DMS53 (cell line): ENCODE measurements around the gene DOCK4.

ENCODE experiments used
- DNase-seq: peaks from one replicate; lab custom pipeline; 2025; lab: John Stamatoyannopoulos, UW

Gene DOCK4

GRCh38 chr7:112108981-112109380 is 97.2 kb downstream of the DOCK4 start:
- DNase-seq = no peak

- DNase-seq = no peak
Measured at GRCh38 chr7:112105584-112106530, 100.3 kb downstream of the DOCK4 start.

DNA sequence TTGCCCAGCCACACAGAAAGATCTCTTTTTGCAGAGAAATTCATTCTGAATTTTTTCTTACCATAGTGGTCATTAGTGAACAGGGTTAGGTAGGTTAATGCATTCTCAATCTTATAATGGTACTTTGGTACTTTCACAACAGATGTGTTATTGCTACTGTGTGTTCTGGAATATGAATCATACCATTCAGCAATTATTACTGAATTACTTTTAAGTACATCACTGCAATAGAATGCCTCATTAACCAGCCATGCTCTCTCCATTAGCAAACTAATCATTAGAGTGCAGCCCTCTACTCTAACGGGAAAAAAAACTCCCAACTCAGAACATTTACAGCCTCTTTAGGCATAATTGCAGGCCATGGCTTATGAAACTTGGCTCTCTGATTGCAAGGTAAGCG is 102.1 kb downstream of the DOCK4 start:
- DNase-seq = no peak

DNA sequence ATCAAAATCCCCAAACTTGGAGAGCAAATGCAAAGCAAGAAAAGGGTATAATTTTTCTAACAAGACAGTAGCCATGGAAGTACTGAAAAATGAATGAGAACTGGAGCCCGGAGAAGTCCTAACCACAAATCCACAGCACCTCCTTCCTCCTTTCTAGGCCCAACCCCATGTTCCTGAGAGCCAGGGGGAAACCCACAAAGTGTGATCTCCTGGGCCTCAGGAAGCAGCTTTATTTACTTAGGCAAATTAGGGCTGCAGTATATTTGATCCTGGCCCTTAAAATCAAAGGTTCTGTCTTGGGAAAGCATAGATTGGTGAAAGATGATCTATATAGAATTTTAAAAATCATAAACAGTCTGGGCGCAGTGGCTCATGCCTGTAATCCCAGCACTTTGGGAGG is 103.0 kb downstream of the DOCK4 start:
- peak; percentile 79 for DNase-seq

GRCh38 chr7:112101201-112101846 is 104.9 kb downstream of the DOCK4 start:
- peak; percentile 27 for DNase-seq

DNA sequence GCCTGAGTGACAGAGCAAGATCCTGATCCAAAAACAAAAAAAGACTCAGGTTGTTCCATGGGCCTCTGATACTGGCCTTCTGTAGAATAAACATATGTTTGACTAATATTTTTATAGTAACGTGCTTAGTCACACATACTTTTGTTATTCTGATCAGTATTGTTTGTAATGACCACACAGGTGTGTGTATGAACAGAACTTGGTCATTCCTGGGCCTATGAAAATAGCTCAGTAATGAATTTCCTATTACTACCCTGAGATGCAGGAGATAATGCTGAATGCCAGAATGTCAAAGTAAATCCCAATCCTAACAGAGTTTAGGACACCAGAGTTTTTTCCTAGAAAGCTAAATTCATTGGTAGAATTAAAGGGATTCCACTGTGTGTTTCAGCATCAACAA is 108.7 kb downstream of the DOCK4 start:
- DNase-seq = peak; percentile 55

- no peak for DNase-seq
Measured at GRCh38 chr7:112093409-112093808, 112.8 kb downstream of the DOCK4 start.

DNA sequence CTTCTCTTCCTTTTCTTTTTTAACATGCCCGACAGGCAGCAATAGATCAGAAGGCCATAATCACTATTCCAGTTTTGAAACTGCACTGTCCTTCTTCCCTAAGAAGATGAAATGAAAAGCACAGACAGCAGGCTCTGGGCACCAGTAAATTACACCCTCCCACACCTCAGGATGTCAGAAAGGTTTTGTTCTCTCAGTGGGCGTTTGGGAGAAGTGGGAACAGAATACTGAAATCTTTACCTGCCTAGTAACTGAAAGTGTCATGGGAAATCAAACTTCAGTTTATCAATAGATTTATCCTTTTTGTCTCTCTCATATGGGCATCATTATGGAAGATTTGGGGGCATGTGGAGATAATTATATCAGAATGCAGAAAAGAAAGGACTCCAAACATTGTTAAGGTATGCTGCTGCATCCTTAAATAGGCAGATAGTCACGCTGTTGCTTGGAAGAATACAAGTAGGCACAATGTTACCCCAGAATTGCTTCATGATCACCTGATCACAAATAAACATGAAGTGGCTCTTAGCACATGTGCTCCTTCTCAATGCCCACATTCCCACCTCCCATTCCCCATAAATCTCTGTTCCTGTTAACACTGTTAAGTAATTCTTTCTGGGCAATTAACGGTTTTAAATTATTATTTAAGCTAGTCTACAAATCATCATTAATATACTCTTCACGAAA is 113.3 kb downstream of the DOCK4 start:
- DNase-seq = peak; percentile 52

DNA sequence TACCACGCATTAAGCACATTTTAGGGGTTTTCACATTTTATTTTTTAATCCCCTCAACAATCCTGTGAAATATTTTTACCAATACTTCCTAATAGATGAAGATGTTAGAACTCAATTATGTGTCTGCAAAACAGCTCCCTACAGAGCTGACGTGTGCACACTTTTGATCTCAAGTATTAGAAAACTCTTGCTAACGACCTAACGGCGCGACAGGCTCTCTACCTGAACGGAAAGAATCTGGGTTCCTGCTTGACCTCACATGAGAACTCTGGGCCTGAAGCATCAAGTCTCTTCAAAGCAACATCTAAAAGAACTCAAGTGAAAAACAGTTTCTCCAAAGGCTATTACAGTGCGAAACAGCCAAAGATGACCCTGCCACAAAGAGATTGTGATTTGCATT is 113.9 kb downstream of the DOCK4 start:
- peak; percentile 62 for DNase-seq

- peak; percentile 69 for DNase-seq
Measured at GRCh38 chr7:112091768-112092167, 114.4 kb downstream of the DOCK4 start.

GRCh38 chr7:112089551-112089950 is 116.6 kb downstream of the DOCK4 start:
- DNase-seq = no peak

GRCh38 chr7:112088484-112089016 is 117.6 kb downstream of the DOCK4 start:
- DNase-seq = no peak

DNA sequence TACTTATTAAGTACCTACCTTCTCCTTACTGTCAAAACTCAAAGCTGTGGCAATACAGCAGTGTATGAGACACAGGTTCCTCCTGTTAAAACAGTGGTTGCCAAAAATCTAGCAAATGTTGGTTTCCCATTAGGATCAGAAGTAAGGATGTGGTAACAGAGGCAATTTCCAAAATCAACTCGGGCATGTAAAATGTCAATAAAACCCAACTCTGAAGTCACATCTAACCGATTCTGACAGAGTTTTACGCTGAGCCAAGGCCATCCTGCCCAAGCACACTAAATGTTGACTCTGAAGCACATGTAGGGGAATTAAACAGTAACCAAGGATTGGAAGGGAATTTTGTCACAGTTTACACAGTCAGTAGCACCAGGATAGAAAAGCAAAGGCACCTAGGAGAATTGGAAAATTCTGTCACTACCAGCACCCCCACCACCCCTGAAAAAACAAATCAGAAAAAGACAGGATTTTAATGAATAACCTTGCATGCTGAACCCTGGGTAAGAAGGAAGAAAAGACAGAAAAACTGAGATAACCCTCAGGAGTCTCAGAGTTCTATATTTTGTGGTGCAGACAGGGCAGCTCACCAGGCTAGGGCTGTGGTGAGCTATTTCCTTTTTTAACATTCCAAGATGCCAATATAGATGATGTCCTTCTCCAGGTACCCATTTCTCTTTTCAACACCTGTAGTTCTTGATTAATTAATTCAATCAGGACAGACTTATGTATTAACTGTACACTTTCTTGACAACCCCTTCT is 119.5 kb downstream of the DOCK4 start:
- DNase-seq = peak; percentile 55

GRCh38 chr7:112084520-112084971 is 121.7 kb downstream of the DOCK4 start:
- DNase-seq = no peak

DNA sequence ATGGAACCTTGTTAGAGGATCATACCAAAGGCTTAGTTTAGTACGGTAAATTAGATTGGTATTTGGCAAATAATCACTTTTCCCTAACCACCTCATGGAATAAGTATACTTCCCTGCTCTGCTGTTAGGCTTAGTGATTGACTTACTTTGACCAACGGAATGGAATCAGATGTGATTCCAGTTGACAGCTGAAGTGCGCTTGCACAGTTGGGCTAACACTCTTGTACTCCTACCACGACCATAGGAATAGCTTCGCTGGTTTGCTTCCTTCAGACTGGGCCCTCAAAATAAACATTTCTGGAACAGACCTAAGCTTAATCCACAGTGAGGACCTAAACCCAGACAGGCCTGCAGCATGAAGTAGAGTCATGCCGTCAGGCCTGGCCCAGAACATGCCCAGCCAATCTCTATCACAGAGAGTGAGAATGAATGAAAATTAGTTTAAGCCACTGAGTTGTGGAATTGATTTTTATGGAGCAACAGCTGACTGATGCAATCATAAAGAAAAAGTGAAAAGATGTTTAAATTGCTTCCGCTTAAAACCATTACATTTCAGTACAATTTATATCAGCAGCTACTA is 122.3 kb downstream of the DOCK4 start:
- no peak for DNase-seq

DNA sequence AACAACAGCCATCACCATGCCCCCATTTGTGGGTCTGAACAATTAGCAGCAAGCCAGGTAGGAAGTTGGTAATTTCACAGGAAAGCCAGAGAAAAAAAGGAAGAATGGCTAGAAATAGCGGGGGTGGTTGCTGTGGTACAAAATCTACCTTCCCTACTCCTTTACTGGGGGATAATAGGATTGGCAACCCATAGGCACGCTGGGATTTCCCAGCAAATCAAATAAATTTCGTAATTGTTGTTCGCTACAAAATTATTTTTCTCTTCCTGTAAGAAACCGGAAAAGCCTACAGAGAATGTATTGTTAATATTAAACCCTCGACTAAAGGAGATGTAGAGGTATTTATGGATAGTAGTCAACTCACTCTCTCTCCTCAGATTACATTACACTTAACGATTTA is 123.9 kb downstream of the DOCK4 start:
- no peak for DNase-seq

GRCh38 chr7:112081778-112082177 is 124.4 kb downstream of the DOCK4 start:
- peak; percentile 42 for DNase-seq

DNA sequence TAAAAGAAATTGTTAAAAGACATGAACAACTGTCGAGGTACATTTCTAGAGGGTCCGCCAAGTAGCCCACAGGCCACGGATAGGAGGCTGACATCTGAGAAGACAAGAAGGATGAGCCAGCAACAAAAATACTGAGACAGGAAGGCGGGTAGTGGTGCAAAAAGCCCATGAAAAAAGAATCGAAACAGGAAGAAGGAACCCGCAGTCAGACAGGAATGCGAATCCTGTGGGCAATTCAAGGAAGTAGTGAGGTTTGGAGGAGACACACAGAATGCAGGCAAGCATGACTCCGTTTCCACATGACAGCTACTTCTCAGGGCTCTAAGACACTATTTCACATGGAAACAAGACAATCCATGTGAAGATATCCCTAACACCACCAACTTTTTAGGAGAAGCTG is 125.2 kb downstream of the DOCK4 start:
- DNase-seq = peak; percentile 84

- peak; percentile 98 for DNase-seq
Measured at GRCh38 chr7:112080441-112080840, 125.8 kb downstream of the DOCK4 start.

- DNase-seq = peak; percentile 41
Measured at GRCh38 chr7:112079673-112080072, 126.5 kb downstream of the DOCK4 start.

DNA sequence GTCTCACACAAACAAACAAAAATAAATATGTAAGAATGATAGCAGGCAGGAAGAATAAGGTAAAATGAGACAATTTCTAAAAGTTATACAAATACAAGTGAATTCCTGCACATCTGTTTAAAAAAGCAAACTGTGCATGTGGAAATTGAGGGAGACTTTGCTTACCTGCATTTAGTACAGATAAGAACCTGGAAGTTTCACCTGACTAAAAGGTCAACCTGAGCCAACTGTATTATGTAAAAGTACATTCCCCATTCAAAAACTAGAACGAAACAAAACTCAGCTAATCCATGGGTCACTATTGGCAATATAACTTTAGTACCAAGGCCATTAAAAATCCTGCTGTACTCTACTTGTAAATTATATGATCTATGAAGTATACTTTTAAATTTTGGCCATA is 127.1 kb downstream of the DOCK4 start:
- no peak for DNase-seq
